WTC11 (cell line): ENCODE data around the gene BRI3.

Experiments used
- ELF4 ChIP-seq: sonication (generic); formaldehyde crosslinking; IDR thresholded peaks from 2 replicates; pipeline ENCODE4 v1.8.1; 2022; ENCODE audit warnings: low read depth, mild to moderate bottlenecking, moderate library complexity, missing genetic modification reagents
- EMX1 ChIP-seq: fragments of 250-450 bp; sonication (Bioruptor Pico); IDR thresholded peaks from 2 replicates; pipeline ENCODE4 v1.8.0; 2021; ENCODE audit warnings: mild to moderate bottlenecking
- KAT7 ChIP-seq: sonication (generic); formaldehyde crosslinking; IDR thresholded peaks from 2 replicates; pipeline ENCODE4 v1.8.1; 2023; ENCODE audit warnings: missing genetic modification reagents, mild to moderate bottlenecking, borderline replicate concordance
- NR3C1 ChIP-seq: sonication (generic); formaldehyde crosslinking; conservative IDR thresholded peaks from 2 replicates; pipeline ENCODE4 v1.8.1; 2023; ENCODE audit warnings: low read depth, mild to moderate bottlenecking, missing genetic modification reagents
- SP1 ChIP-seq: sonication (generic); formaldehyde crosslinking; conservative IDR thresholded peaks from 2 replicates; pipeline ENCODE4 v1.8.1; 2022; ENCODE audit warnings: missing genetic modification reagents
- TF ChIP-seq, protein P1 (sequence below): fragments of 200-600 bp; IDR thresholded peaks from 2 replicates; pipeline ENCODE4 v1.8.0; 2022; ENCODE audit warnings: antibody characterized with exemption
- TF ChIP-seq, protein P2 (sequence below): sonication (generic); formaldehyde crosslinking; IDR thresholded peaks from 2 replicates; pipeline ENCODE4 v1.8.1; 2023; ENCODE audit warnings: mild to moderate bottlenecking, missing genetic modification reagents
- TF ChIP-seq, protein P3 (sequence below): sonication (generic); formaldehyde crosslinking; IDR thresholded peaks from 2 replicates; pipeline ENCODE4 v1.8.0; 2023; ENCODE audit warnings: mild to moderate bottlenecking, missing genetic modification reagents

DNA sequence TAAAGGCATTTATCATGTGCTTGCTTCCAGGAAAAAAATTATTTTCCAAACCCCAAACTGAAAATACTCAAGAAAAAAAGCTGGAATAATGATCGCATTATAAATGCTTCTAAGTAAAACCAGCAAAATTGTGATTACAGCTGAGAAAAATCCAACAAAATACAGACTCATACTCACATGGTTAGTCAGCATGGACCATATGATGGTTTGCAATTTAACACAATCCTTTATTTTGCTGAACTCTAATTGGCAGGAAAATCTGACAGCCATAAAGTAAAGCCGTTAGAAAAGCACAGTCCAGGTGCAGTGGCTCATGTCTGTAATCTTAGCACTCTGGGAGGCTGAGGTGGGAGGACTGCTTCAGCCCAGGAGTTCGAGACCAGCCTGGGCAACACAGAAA is 59.6 kb downstream of the BRI3 start:
- TF ChIP-seq, protein P1, sequence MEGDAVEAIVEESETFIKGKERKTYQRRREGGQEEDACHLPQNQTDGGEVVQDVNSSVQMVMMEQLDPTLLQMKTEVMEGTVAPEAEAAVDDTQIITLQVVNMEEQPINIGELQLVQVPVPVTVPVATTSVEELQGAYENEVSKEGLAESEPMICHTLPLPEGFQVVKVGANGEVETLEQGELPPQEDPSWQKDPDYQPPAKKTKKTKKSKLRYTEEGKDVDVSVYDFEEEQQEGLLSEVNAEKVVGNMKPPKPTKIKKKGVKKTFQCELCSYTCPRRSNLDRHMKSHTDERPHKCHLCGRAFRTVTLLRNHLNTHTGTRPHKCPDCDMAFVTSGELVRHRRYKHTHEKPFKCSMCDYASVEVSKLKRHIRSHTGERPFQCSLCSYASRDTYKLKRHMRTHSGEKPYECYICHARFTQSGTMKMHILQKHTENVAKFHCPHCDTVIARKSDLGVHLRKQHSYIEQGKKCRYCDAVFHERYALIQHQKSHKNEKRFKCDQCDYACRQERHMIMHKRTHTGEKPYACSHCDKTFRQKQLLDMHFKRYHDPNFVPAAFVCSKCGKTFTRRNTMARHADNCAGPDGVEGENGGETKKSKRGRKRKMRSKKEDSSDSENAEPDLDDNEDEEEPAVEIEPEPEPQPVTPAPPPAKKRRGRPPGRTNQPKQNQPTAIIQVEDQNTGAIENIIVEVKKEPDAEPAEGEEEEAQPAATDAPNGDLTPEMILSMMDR, result no peak
- TF ChIP-seq KAT7 (CRISPR knock-in tag), result no peak
- no peak for TF ChIP-seq ELF4 (CRISPR knock-in tag)
- TF ChIP-seq EMX1 (CRISPR knock-in tag), result no peak
- TF ChIP-seq, protein P2, sequence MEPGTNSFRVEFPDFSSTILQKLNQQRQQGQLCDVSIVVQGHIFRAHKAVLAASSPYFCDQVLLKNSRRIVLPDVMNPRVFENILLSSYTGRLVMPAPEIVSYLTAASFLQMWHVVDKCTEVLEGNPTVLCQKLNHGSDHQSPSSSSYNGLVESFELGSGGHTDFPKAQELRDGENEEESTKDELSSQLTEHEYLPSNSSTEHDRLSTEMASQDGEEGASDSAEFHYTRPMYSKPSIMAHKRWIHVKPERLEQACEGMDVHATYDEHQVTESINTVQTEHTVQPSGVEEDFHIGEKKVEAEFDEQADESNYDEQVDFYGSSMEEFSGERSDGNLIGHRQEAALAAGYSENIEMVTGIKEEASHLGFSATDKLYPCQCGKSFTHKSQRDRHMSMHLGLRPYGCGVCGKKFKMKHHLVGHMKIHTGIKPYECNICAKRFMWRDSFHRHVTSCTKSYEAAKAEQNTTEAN (CRISPR knock-in tag), result no peak
- TF ChIP-seq NR3C1 (CRISPR knock-in tag), result no peak
- TF ChIP-seq, protein P3, sequence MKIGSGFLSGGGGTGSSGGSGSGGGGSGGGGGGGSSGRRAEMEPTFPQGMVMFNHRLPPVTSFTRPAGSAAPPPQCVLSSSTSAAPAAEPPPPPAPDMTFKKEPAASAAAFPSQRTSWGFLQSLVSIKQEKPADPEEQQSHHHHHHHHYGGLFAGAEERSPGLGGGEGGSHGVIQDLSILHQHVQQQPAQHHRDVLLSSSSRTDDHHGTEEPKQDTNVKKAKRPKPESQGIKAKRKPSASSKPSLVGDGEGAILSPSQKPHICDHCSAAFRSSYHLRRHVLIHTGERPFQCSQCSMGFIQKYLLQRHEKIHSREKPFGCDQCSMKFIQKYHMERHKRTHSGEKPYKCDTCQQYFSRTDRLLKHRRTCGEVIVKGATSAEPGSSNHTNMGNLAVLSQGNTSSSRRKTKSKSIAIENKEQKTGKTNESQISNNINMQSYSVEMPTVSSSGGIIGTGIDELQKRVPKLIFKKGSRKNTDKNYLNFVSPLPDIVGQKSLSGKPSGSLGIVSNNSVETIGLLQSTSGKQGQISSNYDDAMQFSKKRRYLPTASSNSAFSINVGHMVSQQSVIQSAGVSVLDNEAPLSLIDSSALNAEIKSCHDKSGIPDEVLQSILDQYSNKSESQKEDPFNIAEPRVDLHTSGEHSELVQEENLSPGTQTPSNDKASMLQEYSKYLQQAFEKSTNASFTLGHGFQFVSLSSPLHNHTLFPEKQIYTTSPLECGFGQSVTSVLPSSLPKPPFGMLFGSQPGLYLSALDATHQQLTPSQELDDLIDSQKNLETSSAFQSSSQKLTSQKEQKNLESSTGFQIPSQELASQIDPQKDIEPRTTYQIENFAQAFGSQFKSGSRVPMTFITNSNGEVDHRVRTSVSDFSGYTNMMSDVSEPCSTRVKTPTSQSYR, result no peak
- no peak for TF ChIP-seq SP1 (CRISPR knock-in tag)
